ENCODE data around the gene EMP3.

GRCh38 chr19:48325265-48325910 lies at the start of gene EMP3:
- TF ChIP-seq EP300 (IDR thresholded peaks at IDR 0.05) (no peak), CTCF (IDR thresholded peaks at IDR 0.05) (no peak)

Data from gastroesophageal sphincter (tissue), 3 donors.